ENCODE results near the gene FOXP1. TPM values are rescaled to one million over a fixed set of nuclear protein-coding genes. Genes with fewer than 3 reads are reported as not detected.
"Not testable (repeated sequence)": the region's sequence is repeated elsewhere in the genome, so short reads cannot be mapped to it uniquely, and the experiment has no call there.

FOXP1 gene
- total and polyA plus RNA-seq, 12 donors: 7.6 to 42.7 (median 24.3) TPM

- no peak for DNase-seq
- no peak for TF ChIP-seq POLR2A (IDR thresholded peaks at IDR 0.05)
- TF ChIP-seq, protein P1, sequence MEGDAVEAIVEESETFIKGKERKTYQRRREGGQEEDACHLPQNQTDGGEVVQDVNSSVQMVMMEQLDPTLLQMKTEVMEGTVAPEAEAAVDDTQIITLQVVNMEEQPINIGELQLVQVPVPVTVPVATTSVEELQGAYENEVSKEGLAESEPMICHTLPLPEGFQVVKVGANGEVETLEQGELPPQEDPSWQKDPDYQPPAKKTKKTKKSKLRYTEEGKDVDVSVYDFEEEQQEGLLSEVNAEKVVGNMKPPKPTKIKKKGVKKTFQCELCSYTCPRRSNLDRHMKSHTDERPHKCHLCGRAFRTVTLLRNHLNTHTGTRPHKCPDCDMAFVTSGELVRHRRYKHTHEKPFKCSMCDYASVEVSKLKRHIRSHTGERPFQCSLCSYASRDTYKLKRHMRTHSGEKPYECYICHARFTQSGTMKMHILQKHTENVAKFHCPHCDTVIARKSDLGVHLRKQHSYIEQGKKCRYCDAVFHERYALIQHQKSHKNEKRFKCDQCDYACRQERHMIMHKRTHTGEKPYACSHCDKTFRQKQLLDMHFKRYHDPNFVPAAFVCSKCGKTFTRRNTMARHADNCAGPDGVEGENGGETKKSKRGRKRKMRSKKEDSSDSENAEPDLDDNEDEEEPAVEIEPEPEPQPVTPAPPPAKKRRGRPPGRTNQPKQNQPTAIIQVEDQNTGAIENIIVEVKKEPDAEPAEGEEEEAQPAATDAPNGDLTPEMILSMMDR (IDR thresholded peaks at IDR 0.05): no peak
- Histone ChIP-seq H3K27me3 (no peaks in the 10 kb centered on the region), H3K9me3 (replicated peaks in 1 of 3) (no peaks in the 10 kb centered on the region), H3K4me1 (replicated peaks in 1 of 2) (no peaks in the 10 kb centered on the region), H3K4me3 (no peak overlapping the region), H3K36me3 (replicated peaks in 1 of 2) (no peaks in the 10 kb centered on the region), H3K27ac (no peak overlapping the region)
- WGBS, 4 donors: 82 to 96% (median 85%) methylated on average over 3 of the region's 3 CpGs
- intact Hi-C loops (cut with DNase I): no loop called here
Measured at GRCh38 chr3:71325715-71326114, 257.8 kb downstream of the FOXP1 start.

DNA sequence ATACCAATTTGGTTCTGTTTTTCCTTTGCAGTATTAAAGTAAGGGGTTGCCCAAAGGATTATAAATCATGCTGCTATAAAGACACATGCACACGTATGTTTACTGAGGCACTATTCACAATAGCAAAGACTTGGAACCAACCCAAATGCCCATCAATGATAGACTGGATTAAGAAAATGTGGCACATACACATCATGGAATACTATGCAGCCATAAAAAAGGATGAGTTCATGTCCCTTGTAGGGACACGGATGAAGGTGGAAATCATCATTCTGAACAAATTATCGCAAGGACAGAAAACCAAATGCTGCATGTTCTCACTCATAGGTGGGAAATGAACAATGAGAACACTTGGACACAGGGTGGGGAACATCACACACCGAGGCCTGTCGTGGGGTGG lies 259.3 kb downstream of the FOXP1 start:
- H3K9me3 ChIP-seq (replicated peaks in 1 of 3); H3K27ac ChIP-seq; DNase-seq; H3K27me3 ChIP-seq; H3K4me3 ChIP-seq; H3K36me3 ChIP-seq (replicated peaks in 1 of 2); H3K4me1 ChIP-seq (replicated peaks in 1 of 2); intact Hi-C loops (cut with DNase I): not testable (repeated sequence)
- 79 to 92% (median 83%) methylated on average over 5 of the region's 5 CpGs for WGBS, 4 donors

- H3K4me1 ChIP-seq (replicated peaks in 1 of 2): no peaks in the 10 kb centered on the region
- no peak for DNase-seq
- intact Hi-C loops (cut with DNase I): no loop called here
- H3K27me3 ChIP-seq: no peaks in the 10 kb centered on the region
- H3K36me3 ChIP-seq (replicated peaks in 1 of 2): no peaks in the 10 kb centered on the region
- H3K4me3 ChIP-seq: no peak overlapping the region
- WGBS, 4 donors: 94 to 97% (median 96%) methylated on average over 5 of the region's 5 CpGs
- no peaks in the 10 kb centered on the region for H3K9me3 ChIP-seq (replicated peaks in 1 of 3)
- TF ChIP-seq, protein P1 (IDR thresholded peaks at IDR 0.05): no peak
- no peak for TF ChIP-seq POLR2A (IDR thresholded peaks at IDR 0.05)
- H3K27ac ChIP-seq: no peak overlapping the region
Measured at GRCh38 chr3:71323558-71323957, 260.0 kb downstream of the FOXP1 start.

DNA sequence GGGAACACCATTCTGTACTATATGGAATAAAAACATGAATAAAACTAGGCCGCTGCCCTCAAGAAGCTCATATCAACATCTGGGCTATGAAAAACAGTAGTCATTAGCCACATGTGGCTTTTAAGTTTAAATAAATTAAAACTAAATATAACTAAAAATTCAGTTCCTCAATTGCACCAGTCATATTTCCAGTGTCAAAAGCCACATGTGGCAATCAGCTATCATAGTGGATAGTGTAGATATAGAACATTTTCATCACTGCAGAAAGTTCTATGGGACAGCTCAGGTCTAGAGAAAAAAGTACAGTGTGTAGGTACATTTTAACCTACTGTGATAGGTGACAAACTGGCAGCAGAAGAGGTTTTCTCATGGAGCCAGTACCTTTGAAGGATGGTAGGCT lies 261.4 kb downstream of the FOXP1 start:
- Histone ChIP-seq H3K4me1 (replicated peaks in 1 of 2) (peaks cover 0 to 5% of the 10 kb centered on the region in 2 donors), H3K36me3 (replicated peaks in 1 of 2) (no peaks in the 10 kb centered on the region), H3K27me3 (no peaks in the 10 kb centered on the region), H3K27ac (no peak overlapping the region), H3K4me3 (no peak overlapping the region), H3K9me3 (replicated peaks in 1 of 3) (no peaks in the 10 kb centered on the region)
- TF ChIP-seq, protein P1 (IDR thresholded peaks at IDR 0.05): no peak
- DNase-seq: no peak
- WGBS, 4 donors: 92 to 98% (median 96%) methylated on average over 1 of the region's 1 CpG
- intact Hi-C loops (cut with DNase I): no loop called here

DNA sequence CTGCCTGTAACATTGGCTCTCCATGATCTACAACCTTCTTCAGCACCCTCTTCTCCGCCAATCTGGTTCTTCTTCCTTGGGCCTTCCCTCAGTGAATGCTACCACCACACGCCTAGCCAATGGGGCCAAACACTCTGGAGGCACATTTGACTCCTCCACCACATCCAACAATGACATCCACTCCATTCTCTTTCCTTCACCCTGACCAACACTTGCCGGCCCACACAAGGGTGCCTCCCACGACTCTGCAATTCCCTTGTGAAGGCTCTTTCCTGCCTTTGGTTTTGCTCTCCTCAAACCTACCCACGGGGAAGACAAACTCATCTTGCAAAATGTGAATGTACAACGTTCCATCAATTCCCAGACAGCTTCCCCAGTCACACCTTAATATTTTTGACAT lies 263.8 kb downstream of the FOXP1 start:
- TF ChIP-seq POLR2A (IDR thresholded peaks at IDR 0.05): no peak
- TF ChIP-seq, protein P1 (IDR thresholded peaks at IDR 0.05): no peak
- intact Hi-C loops (cut with DNase I): no loop called here
- H3K36me3 ChIP-seq (replicated peaks in 1 of 2): no peaks in the 10 kb centered on the region
- no peak overlapping the region for H3K4me3 ChIP-seq
- no peaks in the 10 kb centered on the region for H3K27me3 ChIP-seq
- WGBS, 4 donors: 89 to 95% (median 94%) methylated on average over 6 of the region's 6 CpGs
- DNase-seq: no peak
- no peak overlapping the region for H3K27ac ChIP-seq
- no peaks in the 10 kb centered on the region for H3K9me3 ChIP-seq (replicated peaks in 1 of 3)
- H3K4me1 ChIP-seq (replicated peaks in 1 of 2): peaks cover 0 to 5% of the 10 kb centered on the region in 2 donors

Data from adrenal gland (tissue), 12 donors.